Prostate gland (tissue), 2 donors: ENCODE measurements around the gene ZNF385B. TPM values are rescaled to one million over a fixed set of nuclear protein-coding genes. Genes with fewer than 3 reads are reported as not detected.
"Not testable (repeated sequence)": the region's sequence is repeated elsewhere in the genome, so short reads cannot be mapped to it uniquely, and the experiment has no call there.

Source experiments
- DNase-seq: peaks from one replicate; pipeline ENCODE4 v3.0.0-alpha.2; 2019; ENCODE audit warnings: low spot score
- H3K27ac ChIP-seq, 2 donors: fragments of 200-600 bp; sonication (generic); 2 replicates each; pipeline ENCODE4 v1.5.1; 2017 to 2019
- H3K27me3 ChIP-seq: fragments of 200-600 bp; sonication (generic); replicated peaks from 2 replicates; pipeline ENCODE4 v1.5.1; 2019; ENCODE audit not compliant: insufficient read depth
- H3K36me3 ChIP-seq, 2 donors: fragments of 200-600 bp; sonication (generic); 1 replicate in 1 of 2; 2 replicates in 1 of 2; pipeline versions ENCODE4 v1.5.1 to v1.8.1; 2017 to 2019
- H3K4me1 ChIP-seq: fragments of 200-600 bp; sonication (generic); replicated peaks from 2 replicates; pipeline ENCODE4 v1.5.1; 2019
- H3K4me3 ChIP-seq, 2 donors: fragments of 200-600 bp; sonication (generic); 2 replicates each; pipeline ENCODE4 v1.5.1; 2017 to 2019
- H3K9me3 ChIP-seq: fragments of 200-600 bp; sonication (generic); 2 replicates; pipeline ENCODE4 v1.5.1; 2017
- POLR2A ChIP-seq: fragments of 450-650 bp; IDR thresholded peaks from one replicate; pipeline ENCODE4 v1.6.1; 2016; ENCODE audit warnings: antibody characterized with exemption, mild to moderate bottlenecking
- POLR2AphosphoS5 ChIP-seq: sonication (generic); formaldehyde crosslinking; IDR thresholded peaks from one replicate; pipeline ENCODE4 v1.6.1; 2017; ENCODE audit warnings: antibody characterized with exemption
- WGBS: methylation state at CpG from one replicate; pipeline ENCODE4 v1.1.5; 2018; 5-methylcytosine and 5-hydroxymethylcytosine counted together
- intact Hi-C: fragments of 100-400 bp; cut with DNase I; formaldehyde crosslinking; loops from one replicate; pipeline ENCODE4 v1.14.2; 2022
- total RNA-seq, 2 donors: library from RNA; depleted of rRNA; stranded (reverse); fragments of >200 nt; gene quantifications; one replicate each; pipeline ENCODE4 v1.1.0, GENCODE V29; 2016
- TF ChIP-seq, protein P1 (sequence below), 4 experiments: fragments of 200-600 bp in 2 of 4; fragments of 450-650 bp in 2 of 4; sonication (generic) in 2 of 4; IDR thresholded peaks; 1 replicate in 3 of 4; 2 replicates in 1 of 4; pipeline ENCODE4 v1.5.1; 2016 to 2019; ENCODE audit warnings: antibody characterized with exemption in 4 of 4, mild to moderate bottlenecking in 2 of 4, moderate library complexity in 2 of 4

The ZNF385B gene
- total RNA-seq, 2 donors from 2014 or later = 4.9 to 35.7 TPM

DNA sequence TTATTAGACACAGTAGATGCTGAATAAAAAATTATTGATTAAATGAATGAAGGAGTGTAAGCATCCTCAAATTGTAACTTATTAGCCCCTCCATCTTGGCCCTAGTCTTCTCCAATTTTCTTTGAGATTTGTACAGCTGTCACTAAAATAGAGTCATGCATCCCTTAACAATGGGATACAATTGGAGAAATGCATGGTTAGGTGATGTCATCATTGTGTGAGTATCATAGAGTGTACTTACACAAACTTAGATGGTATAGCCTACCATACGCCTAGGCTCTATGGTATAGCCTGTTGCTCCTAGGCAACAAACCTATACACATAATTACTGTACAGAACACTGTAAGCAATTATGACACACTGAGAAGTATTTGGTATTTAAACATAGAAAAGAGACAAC, 38.3 kb upstream of the ZNF385B start:
- Histone ChIP-seq H3K4me3 (no peak overlapping the region), H3K27me3 (no peaks in the 10 kb centered on the region), H3K27ac (no peak overlapping the region), H3K36me3 (no peaks in the 10 kb centered on the region), H3K4me1 (no peaks in the 10 kb centered on the region), H3K9me3 (no peaks in the 10 kb centered on the region)
- no peak for TF ChIP-seq POLR2AphosphoS5
- no peak for TF ChIP-seq POLR2A
- TF ChIP-seq, protein P1, sequence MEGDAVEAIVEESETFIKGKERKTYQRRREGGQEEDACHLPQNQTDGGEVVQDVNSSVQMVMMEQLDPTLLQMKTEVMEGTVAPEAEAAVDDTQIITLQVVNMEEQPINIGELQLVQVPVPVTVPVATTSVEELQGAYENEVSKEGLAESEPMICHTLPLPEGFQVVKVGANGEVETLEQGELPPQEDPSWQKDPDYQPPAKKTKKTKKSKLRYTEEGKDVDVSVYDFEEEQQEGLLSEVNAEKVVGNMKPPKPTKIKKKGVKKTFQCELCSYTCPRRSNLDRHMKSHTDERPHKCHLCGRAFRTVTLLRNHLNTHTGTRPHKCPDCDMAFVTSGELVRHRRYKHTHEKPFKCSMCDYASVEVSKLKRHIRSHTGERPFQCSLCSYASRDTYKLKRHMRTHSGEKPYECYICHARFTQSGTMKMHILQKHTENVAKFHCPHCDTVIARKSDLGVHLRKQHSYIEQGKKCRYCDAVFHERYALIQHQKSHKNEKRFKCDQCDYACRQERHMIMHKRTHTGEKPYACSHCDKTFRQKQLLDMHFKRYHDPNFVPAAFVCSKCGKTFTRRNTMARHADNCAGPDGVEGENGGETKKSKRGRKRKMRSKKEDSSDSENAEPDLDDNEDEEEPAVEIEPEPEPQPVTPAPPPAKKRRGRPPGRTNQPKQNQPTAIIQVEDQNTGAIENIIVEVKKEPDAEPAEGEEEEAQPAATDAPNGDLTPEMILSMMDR (IDR thresholded peaks at IDR 0.05) = no peak
- intact Hi-C loops = no loop called here
- no peak for DNase-seq
- WGBS = 95% methylated on average over 1 of the region's 1 CpG

DNA sequence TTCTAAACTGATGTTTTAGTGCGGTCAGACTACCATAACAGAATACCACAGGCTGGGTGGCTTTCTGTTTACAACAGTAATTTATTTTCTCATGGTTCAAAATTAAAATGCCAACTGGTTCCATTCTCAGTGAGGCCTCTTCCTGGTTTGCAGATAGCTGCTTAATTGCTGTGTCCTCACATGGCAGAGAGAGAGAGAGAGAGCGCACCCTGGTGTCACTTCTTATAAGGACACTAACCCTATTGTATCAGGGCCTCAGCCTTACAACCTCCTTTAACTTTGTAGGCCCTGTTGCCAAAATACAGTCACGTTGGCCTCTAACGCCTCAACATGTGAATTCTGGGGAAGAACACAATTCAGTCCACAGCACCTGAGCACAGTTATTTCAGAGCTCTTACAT, 37.5 kb upstream of the ZNF385B start:
- no peak for DNase-seq
- Histone ChIP-seq H3K27ac (no peak overlapping the region), H3K4me1 (no peaks in the 10 kb centered on the region), H3K9me3 (no peaks in the 10 kb centered on the region), H3K4me3 (no peak overlapping the region), H3K27me3 (no peaks in the 10 kb centered on the region), H3K36me3 (no peaks in the 10 kb centered on the region)
- 82% methylated on average over 4 of the region's 4 CpGs for whole genome bisulfite sequencing
- TF ChIP-seq POLR2AphosphoS5 (no peak), POLR2A (no peak)
- TF ChIP-seq, protein P1 (IDR thresholded peaks at IDR 0.05) = no peak
- intact Hi-C loops = no loop called here

DNA sequence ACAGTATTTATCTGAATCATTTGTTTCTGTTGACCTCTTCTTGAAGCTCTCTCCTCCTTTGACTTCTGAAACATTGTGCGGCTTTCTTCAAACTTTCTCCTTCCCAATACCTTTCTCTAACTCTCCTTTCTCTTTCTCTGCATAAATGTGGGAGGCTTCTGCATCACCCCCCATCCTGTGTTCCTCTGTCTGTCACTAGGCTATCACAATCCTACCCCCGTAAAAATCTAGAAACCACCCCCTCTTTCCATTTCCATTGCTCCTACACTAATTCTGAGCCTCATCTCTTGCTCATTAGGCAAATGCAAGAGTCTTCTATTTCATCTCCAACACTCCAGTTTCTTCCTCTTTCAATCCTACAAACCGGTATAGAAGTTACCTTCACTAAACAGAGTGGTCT, 32.2 kb upstream of the ZNF385B start:
- intact Hi-C loops = no loop called here
- no peak for DNase-seq
- Histone ChIP-seq H3K4me3 (no peak overlapping the region), H3K27me3 (no peaks in the 10 kb centered on the region), H3K9me3 (no peaks in the 10 kb centered on the region), H3K4me1 (no peaks in the 10 kb centered on the region), H3K27ac (no peak overlapping the region), H3K36me3 (no peaks in the 10 kb centered on the region)
- 89% methylated on average over 3 of the region's 3 CpGs for WGBS
- no peak for TF ChIP-seq POLR2A
- TF ChIP-seq, protein P1 (IDR thresholded peaks at IDR 0.05) = no peak
- TF ChIP-seq POLR2AphosphoS5 = no peak

DNA sequence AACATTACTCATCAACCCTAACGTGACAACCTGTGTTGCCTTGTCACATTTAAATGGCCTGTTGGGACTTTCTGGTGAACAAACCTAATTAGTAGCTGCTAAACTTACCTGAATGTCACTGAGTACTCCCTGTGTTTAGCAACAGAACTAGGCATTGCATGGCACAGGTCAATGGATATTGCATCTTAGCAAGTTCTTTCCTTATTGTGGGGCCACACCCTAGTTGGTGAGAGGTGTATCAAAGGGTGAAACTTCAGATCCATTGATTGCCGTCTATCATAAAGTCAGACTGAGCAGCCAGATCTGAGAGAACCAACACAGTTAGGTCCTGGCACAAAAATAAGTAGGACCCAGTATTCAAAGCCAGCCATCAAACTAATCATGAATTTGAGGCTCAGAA, 29.8 kb upstream of the ZNF385B start:
- Histone ChIP-seq H3K27ac (no peak overlapping the region), H3K27me3 (no peaks in the 10 kb centered on the region), H3K4me1 (no peaks in the 10 kb centered on the region), H3K4me3 (no peak overlapping the region), H3K9me3 (no peaks in the 10 kb centered on the region), H3K36me3 (no peaks in the 10 kb centered on the region)
- TF ChIP-seq POLR2A = no peak
- 87% methylated on average over 2 of the region's 2 CpGs for WGBS
- intact Hi-C loops = no loop called here
- no peak for DNase-seq

DNA sequence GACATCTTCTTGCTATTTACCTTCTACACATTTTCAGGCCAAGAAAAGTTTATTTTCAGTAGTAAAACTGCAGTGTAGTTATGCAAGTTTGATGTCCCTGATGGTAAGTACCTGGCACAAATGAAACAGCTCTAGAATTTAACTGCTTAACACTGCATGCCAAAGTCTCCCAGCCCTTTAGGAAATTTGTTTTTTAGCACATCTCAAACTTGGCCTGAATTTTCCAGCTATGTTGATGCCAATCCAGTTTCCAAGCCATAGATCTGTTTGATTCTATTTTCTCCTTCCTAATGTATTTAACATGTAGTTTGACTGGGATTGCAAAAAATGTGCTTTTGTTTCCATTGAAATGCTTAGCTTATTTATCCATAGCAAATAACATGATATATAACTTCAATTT, 29.3 kb upstream of the ZNF385B start:
- no peak overlapping the region for H3K4me3 ChIP-seq
- DNase-seq = no peak

DNA sequence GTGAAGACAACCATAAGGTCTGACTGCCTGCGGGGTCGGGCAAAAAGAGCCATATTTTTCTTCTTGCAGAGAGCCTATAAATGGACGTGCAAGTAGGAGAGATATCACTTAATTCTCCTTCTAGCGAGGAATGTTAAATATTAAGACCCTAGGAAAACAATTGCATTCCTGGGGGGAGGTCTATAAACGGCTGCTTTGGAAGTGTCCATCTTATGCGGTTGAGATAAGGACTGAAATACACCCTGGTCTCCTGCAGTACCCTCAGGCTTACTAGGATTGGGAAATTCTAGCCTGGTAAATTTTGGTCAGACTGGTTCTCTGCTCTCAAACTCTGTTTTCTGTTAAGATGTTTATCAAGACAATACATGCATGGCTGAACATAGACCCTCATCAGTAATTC, 27.2 kb upstream of the ZNF385B start:
- H3K4me3 ChIP-seq, intact Hi-C loops, H3K27ac ChIP-seq, H3K36me3 ChIP-seq, H3K27me3 ChIP-seq, H3K4me1 ChIP-seq, H3K9me3 ChIP-seq, DNase-seq: not testable (repeated sequence)
- 89% methylated on average over 6 of the region's 6 CpGs for whole genome bisulfite sequencing

More for the DNA sequence above, 29.3 kb upstream of the ZNF385B start:
- no peaks in the 10 kb centered on the region for H3K9me3 ChIP-seq
- no peak overlapping the region for H3K27ac ChIP-seq
- H3K27me3 ChIP-seq = no peaks in the 10 kb centered on the region
- no peaks in the 10 kb centered on the region for H3K4me1 ChIP-seq
- H3K36me3 ChIP-seq = no peaks in the 10 kb centered on the region
- intact Hi-C loops = no loop called here
- TF ChIP-seq POLR2AphosphoS5 (no peak), POLR2A (no peak)
- TF ChIP-seq, protein P1 (IDR thresholded peaks at IDR 0.05) = no peak
